Stomach (tissue), 4 donors: ENCODE data around the gene IL10RA.

Experiments
- POLR2A ChIP-seq, 4 donors: fragments of 450-650 bp; IDR thresholded peaks; one replicate each; pipeline ENCODE4 v1.6.1; 2016; ENCODE audit warnings: antibody characterized with exemption in 4 of 4, control low read depth in 2 of 4, mild to moderate bottlenecking in 1 of 4, moderate library complexity in 1 of 4
- TF ChIP-seq, protein P1 (sequence below), 7 experiments: fragments of 450-650 bp in 4 of 7; fragments of 200-600 bp in 3 of 7; sonication (generic) in 3 of 7; IDR thresholded peaks; one replicate each; pipeline ENCODE4 v1.5.1; 2016 to 2019; ENCODE audit warnings: antibody characterized with exemption in 7 of 7, control low read depth in 2 of 7, mild to moderate bottlenecking in 1 of 7

DNA sequence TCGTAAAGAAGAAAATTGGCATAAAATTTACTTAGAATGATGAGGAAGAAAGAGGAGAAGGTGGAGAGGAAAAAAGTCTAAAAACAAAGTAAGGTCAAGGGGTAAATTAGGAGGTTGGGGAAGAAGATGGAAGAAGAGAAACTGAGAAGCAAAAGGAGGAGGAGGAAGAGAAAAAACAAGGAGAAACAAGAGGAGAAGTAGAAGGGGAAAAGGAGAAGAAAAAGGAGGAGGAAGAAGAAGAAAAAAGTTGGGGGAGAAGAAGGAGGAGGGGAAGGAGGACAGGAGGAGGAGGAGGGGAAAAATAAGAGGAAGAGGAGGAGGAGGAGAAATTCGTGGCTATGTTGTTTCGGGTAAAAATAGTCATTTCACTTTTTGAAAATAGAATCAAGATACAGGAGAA is 42.4 kb downstream of the IL10RA start:
- TF ChIP-seq POLR2A (IDR thresholded peaks at IDR 0.05): no peak
- TF ChIP-seq, protein P1, sequence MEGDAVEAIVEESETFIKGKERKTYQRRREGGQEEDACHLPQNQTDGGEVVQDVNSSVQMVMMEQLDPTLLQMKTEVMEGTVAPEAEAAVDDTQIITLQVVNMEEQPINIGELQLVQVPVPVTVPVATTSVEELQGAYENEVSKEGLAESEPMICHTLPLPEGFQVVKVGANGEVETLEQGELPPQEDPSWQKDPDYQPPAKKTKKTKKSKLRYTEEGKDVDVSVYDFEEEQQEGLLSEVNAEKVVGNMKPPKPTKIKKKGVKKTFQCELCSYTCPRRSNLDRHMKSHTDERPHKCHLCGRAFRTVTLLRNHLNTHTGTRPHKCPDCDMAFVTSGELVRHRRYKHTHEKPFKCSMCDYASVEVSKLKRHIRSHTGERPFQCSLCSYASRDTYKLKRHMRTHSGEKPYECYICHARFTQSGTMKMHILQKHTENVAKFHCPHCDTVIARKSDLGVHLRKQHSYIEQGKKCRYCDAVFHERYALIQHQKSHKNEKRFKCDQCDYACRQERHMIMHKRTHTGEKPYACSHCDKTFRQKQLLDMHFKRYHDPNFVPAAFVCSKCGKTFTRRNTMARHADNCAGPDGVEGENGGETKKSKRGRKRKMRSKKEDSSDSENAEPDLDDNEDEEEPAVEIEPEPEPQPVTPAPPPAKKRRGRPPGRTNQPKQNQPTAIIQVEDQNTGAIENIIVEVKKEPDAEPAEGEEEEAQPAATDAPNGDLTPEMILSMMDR (IDR thresholded peaks at IDR 0.05): no peak
